NCI-H1092 (cell line): ENCODE measurements around the gene GATAD2A.

Experiments used
- DNase-seq: peaks from one replicate; lab custom pipeline; 2025; lab: John Stamatoyannopoulos, UW

GATAD2A gene

GRCh38 chr19:19488875-19489690, 83.6 kb downstream of the GATAD2A start:
- DNase-seq, result no peak

- DNase-seq, result no peak
These were observed 84.3 kb downstream of the GATAD2A start for GRCh38 chr19:19489804-19490204.

GRCh38 chr19:19490214-19490968, 84.9 kb downstream of the GATAD2A start:
- no peak for DNase-seq

GRCh38 chr19:19491321-19492025, 86.0 kb downstream of the GATAD2A start:
- DNase-seq, result no peak

GRCh38 chr19:19492026-19492610, 86.6 kb downstream of the GATAD2A start:
- DNase-seq, result no peak

GRCh38 chr19:19493841-19494546, 88.5 kb downstream of the GATAD2A start:
- DNase-seq, result no peak

GRCh38 chr19:19495614-19496603, 90.4 kb downstream of the GATAD2A start:
- no peak for DNase-seq

- no peak for DNase-seq
These were observed 92.9 kb downstream of the GATAD2A start for GRCh38 chr19:19498255-19498991.

GRCh38 chr19:19499272-19499995, 94.0 kb downstream of the GATAD2A start:
- no peak for DNase-seq

- no peak for DNase-seq
These were observed 95.6 kb downstream of the GATAD2A start for GRCh38 chr19:19500975-19501644.

- DNase-seq, result no peak
These were observed 96.3 kb downstream of the GATAD2A start for GRCh38 chr19:19501798-19502197.

GRCh38 chr19:19502281-19502680, 96.8 kb downstream of the GATAD2A start:
- no peak for DNase-seq

GRCh38 chr19:19502808-19503602, 97.5 kb downstream of the GATAD2A start:
- no peak for DNase-seq

GRCh38 chr19:19504754-19505668, 99.5 kb downstream of the GATAD2A start:
- no peak for DNase-seq

GRCh38 chr19:19505669-19506326, 100.3 kb downstream of the GATAD2A start:
- DNase-seq, result no peak

GRCh38 chr19:19506592-19506991, 101.1 kb downstream of the GATAD2A start:
- DNase-seq, result no peak
